Measurements from ENCODE around the gene FAM9B.

GRCh38 chrX:9074326-9074725 lies 40.4 kb upstream of the FAM9B start:
- TF ChIP-seq POLR2A (IDR thresholded peaks at IDR 0.05): no peak
- TF ChIP-seq CTCF (IDR thresholded peaks at IDR 0.05): no peak

Data from thyroid gland (tissue), 4 donors.